Lower leg skin (tissue), 4 donors: ENCODE data around the gene DPYD. TPM values are rescaled to one million over a fixed set of nuclear protein-coding genes. Genes with fewer than 3 reads are reported as not detected.

Experiments used
- DNase-seq, 2 donors: peaks; one replicate each; pipeline ENCODE4 v3.0.0-alpha.2; 2019; ENCODE audit warnings: low spot score in 2 of 2
- H3K4me3 ChIP-seq: fragments of 200-600 bp; sonication (generic); 2 replicates; pipeline ENCODE4 v1.5.1; 2017; ENCODE audit warnings: mild to moderate bottlenecking, low read depth; ENCODE audit not compliant: poor library complexity, severe bottlenecking
- POLR2A ChIP-seq, 2 donors: fragments of 450-650 bp; IDR thresholded peaks; one replicate each; pipeline ENCODE4 v1.6.1; 2016 to 2017; ENCODE audit warnings: antibody characterized with exemption in 2 of 2, mild to moderate bottlenecking in 1 of 2, moderate library complexity in 1 of 2
- WGBS, 2 donors: methylation state at CpG; one replicate each; pipeline ENCODE4 v1.1.5; 2018; 5-methylcytosine and 5-hydroxymethylcytosine counted together
- intact Hi-C: fragments of 100-400 bp; cut with DNase I; formaldehyde crosslinking; loops from one replicate; pipeline ENCODE4 v1.15.0; 2023; ENCODE audit warnings: low total_unique reads
- total RNA-seq, 4 donors: library from RNA; depleted of rRNA; stranded (reverse); fragments of >200 nt; gene quantifications; one replicate each; pipeline ENCODE4 v1.1.0, GENCODE V29; 2016
- TF ChIP-seq, protein P1 (sequence below), 3 donors: fragments of 450-650 bp; IDR thresholded peaks; one replicate each; pipeline ENCODE4 v1.5.1; 2016; ENCODE audit warnings: antibody characterized with exemption in 3 of 3, mild to moderate bottlenecking in 3 of 3, moderate library complexity in 2 of 3

Gene DPYD
- total RNA-seq, 4 donors from 2014 or later = 10.6 to 16.1 (median 14.6) TPM

DNA sequence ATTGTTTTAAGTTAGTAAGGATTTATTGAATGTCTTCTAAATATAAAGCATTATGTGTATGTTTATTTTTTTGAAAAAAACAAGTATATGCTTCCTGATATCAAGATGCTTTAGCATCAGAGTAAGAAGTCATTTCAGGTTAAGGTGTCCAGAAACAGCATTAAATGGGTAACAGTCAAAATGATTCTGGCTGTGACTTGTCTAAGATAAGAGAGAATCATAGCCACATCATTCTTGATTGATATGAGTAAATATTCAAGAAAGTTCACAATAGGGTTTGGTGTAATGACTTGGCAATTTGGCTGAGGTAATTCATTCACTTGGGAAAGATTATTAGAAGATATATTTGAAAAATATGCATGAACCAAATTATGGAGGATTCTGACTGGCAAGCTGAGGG is 193.8 kb downstream of the DPYD start:
- no peak for DNase-seq
- TF ChIP-seq, protein P1, sequence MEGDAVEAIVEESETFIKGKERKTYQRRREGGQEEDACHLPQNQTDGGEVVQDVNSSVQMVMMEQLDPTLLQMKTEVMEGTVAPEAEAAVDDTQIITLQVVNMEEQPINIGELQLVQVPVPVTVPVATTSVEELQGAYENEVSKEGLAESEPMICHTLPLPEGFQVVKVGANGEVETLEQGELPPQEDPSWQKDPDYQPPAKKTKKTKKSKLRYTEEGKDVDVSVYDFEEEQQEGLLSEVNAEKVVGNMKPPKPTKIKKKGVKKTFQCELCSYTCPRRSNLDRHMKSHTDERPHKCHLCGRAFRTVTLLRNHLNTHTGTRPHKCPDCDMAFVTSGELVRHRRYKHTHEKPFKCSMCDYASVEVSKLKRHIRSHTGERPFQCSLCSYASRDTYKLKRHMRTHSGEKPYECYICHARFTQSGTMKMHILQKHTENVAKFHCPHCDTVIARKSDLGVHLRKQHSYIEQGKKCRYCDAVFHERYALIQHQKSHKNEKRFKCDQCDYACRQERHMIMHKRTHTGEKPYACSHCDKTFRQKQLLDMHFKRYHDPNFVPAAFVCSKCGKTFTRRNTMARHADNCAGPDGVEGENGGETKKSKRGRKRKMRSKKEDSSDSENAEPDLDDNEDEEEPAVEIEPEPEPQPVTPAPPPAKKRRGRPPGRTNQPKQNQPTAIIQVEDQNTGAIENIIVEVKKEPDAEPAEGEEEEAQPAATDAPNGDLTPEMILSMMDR (IDR thresholded peaks at IDR 0.05) = no peak
- TF ChIP-seq POLR2A (IDR thresholded peaks at IDR 0.05) = no peak
- intact Hi-C loops = no loop called here
- H3K4me3 ChIP-seq = no peak overlapping the region

DNA sequence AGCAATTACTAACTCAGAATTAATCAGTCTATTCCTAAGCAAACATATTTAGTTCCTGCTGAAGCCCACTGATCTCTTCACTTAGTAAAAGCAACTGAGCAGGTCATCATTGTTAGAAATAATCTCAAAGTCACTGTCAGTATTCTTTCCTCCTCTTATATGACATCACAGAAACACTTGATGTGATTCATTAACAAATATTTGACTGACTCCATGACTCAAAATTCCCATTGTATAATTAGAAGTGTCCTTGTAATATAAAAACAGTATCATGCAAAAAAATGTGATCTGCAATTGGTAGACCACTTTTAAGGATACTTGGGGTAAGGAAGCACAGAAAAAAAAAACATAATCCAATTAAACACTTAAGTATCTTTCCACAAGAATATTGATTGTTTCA is 194.4 kb downstream of the DPYD start:
- TF ChIP-seq, protein P1 (IDR thresholded peaks at IDR 0.05) = no peak
- no peak for TF ChIP-seq POLR2A (IDR thresholded peaks at IDR 0.05)
- H3K4me3 ChIP-seq = no peak overlapping the region
- intact Hi-C loops = no loop called here
- no peak for DNase-seq

DNA sequence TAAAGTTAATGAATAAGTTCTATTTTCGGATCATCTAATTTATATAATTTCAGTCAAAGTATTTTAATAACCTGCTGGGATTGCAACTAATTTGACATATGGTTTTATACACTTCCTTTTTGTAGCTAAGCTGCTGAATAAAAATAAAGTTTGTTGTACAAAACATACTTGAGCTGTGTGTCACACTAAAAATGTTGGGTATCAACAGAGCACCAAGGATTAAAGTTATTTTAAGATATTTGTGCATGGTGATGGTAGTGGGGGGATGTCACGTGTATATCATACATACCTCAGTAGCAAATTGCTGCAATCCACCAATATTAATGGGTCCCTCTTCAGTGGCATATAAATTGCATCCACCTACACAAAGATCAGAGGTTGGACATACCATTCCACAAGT is 199.6 kb downstream of the DPYD start:
- 93 to 95% methylated on average over 2 of the region's 2 CpGs for WGBS, 2 donors
- TF ChIP-seq POLR2A (IDR thresholded peaks at IDR 0.05) = no peak
- TF ChIP-seq, protein P1 (IDR thresholded peaks at IDR 0.05) = no peak
- intact Hi-C loops = no loop called here
- DNase-seq = no peak
- no peak overlapping the region for H3K4me3 ChIP-seq

DNA sequence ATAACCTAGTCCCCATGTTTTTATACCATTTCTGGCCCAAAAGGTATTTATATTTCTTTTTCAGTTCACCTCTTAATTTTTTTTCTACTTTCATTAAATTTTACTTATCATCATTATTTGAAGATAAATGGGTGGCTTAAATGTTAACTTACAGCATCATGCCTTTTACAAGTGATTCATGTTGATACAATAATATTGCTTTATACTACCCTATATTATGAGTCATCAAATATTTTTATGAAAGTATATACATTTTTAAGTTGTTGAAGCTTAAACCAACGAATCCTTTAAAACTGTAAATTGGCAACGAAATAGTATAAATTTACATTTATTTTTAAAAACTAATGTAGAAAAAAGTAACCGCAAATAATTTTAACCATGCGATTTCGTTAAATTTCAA is 207.9 kb downstream of the DPYD start:
- TF ChIP-seq POLR2A (IDR thresholded peaks at IDR 0.05) = no peak
- 89 to 91% methylated on average over 5 of the region's 5 CpGs for WGBS, 2 donors
- H3K4me3 ChIP-seq = no peak overlapping the region
- no peak for DNase-seq
- intact Hi-C loops = no loop called here

DNA sequence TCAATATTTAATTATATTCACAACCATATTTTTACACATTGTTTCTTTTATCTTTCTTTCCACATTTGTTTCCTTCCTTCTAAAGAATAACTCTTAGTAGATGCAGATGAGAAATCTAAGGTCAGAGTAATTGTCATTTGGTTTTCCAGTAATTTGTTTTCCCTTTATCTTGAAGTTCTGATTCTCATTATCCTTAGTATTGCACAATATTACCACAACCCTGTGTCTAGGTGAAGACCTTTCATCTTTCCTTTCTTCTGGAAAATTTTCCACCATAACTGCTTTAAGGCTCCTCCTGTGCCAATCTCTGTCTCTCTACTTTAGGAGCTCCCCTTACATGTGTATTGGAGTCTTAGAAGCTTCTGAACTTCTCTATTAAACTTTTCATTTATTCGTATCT is 209.0 kb downstream of the DPYD start:
- intact Hi-C loops = no loop called here
- no peak for TF ChIP-seq POLR2A (IDR thresholded peaks at IDR 0.05)
- TF ChIP-seq, protein P1 (IDR thresholded peaks at IDR 0.05) = no peak
- DNase-seq = no peak
- H3K4me3 ChIP-seq = no peak overlapping the region
- 98 to 100% methylated on average over 1 of the region's 1 CpG for WGBS, 2 donors

DNA sequence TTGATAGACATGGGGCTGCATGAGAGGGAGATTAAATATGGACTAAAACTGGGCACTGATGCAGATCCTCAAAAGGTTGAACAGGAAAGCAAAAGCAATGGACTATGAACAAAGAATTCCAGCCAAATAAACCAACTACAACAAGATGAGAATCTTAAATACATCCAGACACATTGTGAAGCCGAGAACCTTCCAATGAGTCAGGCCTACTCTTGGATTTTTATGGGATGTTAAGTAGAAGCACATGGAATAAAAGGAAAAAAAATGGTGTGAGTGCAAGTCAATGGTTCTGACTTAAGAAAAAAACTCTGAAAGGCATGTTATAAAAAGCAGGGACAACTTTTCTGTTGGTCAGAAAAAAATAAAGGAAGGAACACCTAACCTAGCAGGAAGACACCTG is 227.2 kb downstream of the DPYD start:
- WGBS, 2 donors = 67 to 79% methylated on average over 1 of the region's 1 CpG
- intact Hi-C loops = no loop called here
- TF ChIP-seq, protein P1 (IDR thresholded peaks at IDR 0.05) = no peak
- no peak for TF ChIP-seq POLR2A (IDR thresholded peaks at IDR 0.05)

More for the DNA sequence above, 227.2 kb downstream of the DPYD start:
- DNase-seq = no peak
- H3K4me3 ChIP-seq = no peak overlapping the region
